Measurements from ENCODE around the gene ATXN7L2. TPM values are rescaled to one million over a fixed set of nuclear protein-coding genes. Genes with fewer than 3 reads are reported as not detected.
"Not testable (repeated sequence)": the region's sequence is repeated elsewhere in the genome, so short reads cannot be mapped to it uniquely, and the experiment has no call there.

The ATXN7L2 gene
- total RNA-seq (2014; rRNA removed; shearing (Covaris generic)) = 1.0 and 1.9 TPM in 2 replicates

DNA sequence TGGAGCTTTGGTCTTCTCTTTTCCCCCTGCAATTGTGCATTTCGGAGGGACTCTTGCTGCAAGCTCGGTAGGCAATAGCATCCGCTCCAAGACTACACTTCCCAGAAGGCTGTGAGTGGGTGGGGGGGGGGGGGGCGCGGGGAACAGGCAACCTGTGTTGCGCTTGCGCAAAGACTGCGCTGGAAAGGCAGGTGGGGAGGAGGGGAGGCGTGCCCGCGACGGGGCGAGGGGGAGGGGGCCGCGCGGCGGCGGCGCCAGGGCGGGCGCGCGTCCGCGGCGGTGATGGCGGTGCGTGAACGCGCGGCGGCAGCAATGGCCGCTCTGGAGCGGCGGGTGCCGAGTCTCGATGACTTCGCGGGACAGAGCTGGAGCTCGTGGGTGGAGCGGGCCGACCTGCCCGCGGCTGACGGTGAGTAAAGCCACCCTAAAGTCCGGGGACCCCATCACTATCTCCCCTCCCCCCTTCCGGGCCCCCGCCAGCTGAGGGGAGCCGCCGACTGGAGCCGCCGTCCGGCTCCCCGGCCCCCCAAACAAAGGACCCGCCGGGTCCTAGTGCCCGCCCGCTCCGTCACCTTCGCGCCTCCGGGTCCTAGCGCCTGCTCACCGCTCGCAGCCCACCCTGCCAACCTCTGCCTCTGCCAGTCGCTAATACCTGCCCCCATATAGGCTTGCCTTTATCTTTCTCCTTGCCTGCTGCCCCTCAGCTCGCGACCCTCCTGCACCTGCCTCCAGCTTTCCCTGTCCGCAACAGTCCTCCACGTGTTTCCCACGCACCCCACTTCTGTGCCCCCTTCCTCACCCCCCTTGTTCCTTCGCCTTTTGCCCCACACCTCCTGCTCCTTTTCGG is at the start of gene ATXN7L2:
Gene ATXN7L2, plus strand, starts transcription at position 234 of the 847 bp plus-strand sequence. Its CDS starts 49 bp downstream, at position 283.
- peak; percentile 84 for DNase-seq (ENCODE audit: low spot score)

DNA sequence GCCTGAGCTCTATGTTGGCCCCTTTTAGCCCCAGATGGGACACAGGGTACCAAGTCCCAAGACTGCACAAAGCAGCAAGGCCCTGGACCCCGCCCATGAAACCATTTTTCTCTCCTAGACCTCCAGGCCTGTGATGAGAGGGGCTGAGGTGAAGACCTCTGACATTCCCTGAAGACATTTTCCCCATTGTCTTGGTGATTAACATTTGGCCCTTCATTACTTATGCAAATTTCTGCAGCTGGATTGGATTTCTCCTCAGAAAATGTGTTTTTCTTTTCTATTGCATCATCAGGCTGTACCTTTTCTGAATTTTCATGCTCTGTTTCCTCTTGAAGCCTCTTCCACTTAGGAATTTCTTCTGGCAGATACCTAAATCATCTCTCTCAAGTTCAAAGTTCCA is 49.2 kb upstream of the ATXN7L2 start:
- DNase-seq (ENCODE audit: low spot score) = no peak

- peak; percentile 50 for DNase-seq (ENCODE audit: low spot score)
Observed at GRCh38 chr1:109438798-109439297, 44.9 kb upstream of the ATXN7L2 start.

DNA sequence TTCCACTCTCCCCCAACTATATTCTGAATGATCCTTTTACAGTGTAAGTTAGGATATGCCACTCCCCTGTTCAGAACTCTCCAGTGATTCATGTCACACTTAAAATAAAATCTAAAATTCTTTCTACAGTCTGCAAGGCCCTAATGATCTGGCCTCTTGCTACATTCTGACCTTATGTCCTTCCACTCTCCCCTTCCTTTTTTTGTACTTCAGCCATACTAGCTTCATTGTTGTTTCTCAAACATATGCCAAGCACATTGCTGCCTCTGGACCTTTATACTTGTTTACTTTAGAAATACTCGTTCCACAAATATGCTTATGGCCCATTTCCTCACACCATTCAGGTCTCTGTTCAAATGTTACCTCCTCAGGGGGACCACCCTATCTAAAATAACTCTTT is 42.6 kb upstream of the ATXN7L2 start:
- no peak for DNase-seq (ENCODE audit: low spot score)

DNA sequence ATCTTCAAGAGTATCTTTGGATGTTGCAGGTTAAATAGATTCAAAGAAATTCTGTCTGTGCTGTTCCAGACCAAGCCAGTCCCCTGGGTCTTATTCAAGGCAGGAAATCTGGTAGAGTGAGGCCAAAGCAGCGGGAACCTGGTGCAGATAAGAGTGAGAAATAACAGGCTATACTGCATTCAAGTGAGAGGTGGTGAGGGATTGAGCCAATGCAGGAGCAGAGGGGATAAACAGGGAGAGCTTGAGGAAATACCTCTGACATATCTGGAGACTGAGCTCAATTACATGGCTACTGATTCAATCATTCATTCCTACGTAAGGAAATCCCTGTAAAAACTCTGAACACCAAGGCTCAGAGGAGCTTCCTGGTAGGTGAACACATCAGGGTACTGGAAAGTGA is 40.2 kb upstream of the ATXN7L2 start:
- DNase-seq (ENCODE audit: low spot score) = no peak

DNA sequence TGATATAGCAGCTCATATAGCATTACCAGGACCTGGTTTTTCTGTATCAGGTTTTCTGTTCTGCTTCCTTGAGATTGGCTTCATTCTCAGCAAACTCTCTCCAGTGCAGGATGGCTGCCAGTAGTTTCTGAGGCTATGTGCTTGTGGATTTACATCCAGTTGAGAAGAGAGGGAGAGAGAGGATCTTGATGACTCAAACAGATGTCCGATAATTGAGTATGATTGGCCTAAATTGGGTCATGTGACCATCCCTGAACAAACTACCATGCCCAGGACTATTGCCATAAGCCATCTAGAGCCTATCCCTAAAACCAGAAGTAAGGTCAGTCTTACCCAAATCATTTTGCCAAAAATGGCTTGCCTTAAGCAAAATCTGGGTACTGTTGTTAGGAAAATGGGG is 39.4 kb upstream of the ATXN7L2 start:
- no peak for DNase-seq (ENCODE audit: low spot score)

DNA sequence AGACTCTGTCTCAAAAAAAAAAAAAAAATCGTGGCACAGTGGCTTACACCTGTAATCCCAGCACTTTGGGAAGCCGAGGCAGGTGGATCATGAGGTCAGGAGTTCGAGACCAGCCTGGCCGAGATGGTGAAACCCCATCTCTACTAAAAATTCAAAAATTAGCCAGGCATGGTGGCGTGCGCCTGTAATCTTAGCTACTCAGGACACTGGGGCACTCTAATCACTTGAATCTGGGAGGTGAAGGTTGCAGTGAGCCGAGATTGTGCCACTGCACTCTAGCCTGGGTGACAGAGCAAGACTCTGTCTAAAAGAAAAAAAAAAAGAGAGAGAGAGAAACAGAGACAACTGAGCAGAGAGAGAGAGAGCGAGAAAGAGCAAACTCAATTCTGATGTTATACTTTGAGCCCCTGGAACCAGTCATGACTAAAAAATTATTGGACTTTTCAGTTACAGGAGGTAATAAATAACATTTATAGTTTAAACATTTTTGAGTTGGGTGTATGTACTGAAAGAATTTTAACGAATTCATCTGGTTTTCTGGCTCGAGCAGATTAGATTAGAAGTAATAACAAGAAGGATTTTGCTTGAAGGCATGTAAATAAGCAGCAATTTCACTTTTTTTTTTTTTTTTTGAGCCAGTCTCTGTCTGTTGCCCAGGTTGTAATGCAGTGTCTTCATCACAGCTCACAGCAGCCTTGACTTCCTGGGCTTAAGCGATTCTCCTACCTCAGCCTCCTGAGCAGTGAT is 37.6 kb upstream of the ATXN7L2 start:
- not testable (repeated sequence) for DNase-seq (ENCODE audit: low spot score)

DNA sequence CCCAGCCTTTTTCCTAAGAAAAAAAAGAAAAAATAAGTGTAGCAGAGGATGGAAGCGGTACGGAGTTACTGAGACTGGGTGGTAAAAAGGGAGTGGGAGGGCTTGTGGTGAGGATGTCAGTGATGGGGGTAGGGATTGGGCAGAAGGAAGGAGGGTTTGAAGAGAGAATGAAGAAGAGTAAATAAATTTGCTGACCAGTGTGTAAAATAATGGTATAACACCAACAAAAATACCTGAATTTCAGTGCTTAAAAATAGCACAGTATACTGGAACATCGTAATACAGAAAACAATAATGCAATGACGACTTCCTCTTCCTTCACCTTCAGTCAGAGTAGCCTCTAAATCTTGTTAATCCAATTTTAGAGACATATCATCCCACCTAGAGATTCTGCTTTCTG is 36.2 kb upstream of the ATXN7L2 start:
- no peak for DNase-seq (ENCODE audit: low spot score)

- DNase-seq (ENCODE audit: low spot score) = no peak
Observed at GRCh38 chr1:109454497-109455133, 29.1 kb upstream of the ATXN7L2 start.

- no peak for DNase-seq (ENCODE audit: low spot score)
Observed at GRCh38 chr1:109457819-109458218, 25.9 kb upstream of the ATXN7L2 start.

DNA sequence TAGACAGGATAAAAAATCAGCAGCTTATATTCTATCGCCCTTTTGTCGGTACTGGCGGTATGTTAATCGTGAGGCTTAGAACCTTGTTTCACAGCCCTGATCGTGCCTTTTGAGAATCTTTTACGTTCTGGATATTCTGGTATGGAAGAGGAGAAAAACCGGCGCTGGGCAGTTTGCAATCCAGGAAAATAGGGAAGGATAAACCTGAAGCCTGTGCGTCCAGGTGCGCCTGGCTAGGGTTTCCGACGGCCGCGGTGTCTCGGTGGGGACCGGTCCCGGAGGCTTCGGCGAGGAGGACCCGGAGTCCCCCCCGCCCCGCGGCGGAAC is 17.6 kb upstream of the ATXN7L2 start:
- DNase-seq (ENCODE audit: low spot score) = no peak

GRCh38 chr1:109466452-109467300 is 17.0 kb upstream of the ATXN7L2 start, which contains the start of gene SYPL2:
TSS of gene SYPL2 (plus strand) at chr1:109466546. CDS start at chr1:109466844, 298 bp downstream.
- no peak for DNase-seq (ENCODE audit: low spot score)

DNA sequence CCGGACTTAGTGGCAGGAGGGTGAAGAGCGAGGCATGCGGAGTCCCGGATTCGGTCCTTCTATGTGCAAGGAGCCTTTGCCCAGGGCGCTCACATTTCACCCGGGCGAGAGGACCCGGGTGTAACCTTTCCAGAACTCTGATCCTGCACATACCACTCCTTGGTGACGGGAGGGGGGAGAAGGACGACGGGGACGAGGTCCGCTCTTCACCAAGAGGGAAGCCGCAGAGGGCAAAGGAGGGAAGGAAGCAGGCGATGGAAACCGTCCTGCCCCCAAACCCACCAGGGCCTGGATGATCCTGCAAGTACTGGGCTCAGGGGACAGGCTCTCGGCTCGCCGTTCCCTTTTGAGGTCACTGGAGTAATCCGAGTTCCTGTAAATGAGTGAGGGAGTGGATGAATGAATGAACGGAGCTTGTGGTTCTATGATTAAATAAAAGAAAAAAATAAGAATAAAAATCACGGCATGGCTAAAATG is 16.4 kb upstream of the ATXN7L2 start:
- DNase-seq (ENCODE audit: low spot score) = no peak

DNA sequence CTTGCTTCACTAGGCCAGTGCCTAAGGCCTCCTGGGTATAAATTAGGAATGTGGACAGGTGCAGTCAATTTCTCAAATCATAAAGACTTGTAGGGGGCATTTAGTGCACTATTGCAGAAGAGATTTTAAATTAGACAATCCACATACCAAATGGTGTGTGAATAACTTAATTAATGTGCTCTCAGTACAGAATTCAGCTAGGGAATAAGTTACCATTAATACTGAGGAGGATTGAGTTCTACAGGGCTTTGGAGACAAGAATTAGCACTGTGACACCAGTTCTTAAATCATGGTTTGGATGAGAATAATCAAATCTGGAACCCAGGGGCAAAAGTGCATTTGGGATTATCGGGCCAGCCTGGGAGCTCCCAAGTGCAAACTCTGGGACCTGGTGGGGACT is 15.6 kb upstream of the ATXN7L2 start:
- no peak for DNase-seq (ENCODE audit: low spot score)

DNA sequence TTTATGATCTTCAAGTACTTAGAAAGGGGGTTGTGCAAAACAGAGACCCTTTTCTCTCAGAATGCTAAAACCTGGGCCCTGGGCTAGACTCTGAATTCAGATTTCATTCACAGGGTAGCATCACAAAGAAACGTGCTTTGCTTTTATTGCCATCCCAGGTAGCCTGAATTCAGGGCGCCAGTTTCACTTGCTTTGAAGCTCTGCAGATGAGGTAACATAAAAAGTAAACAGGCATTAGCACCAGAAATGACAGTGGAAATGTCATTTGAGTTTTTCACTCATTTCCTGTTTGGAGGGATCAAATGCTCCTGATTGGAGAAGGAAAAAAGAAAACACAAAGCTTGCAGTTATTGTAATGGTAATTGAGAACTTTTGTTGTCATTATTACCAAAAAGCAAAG is 14.8 kb upstream of the ATXN7L2 start:
- no peak for DNase-seq (ENCODE audit: low spot score)

GRCh38 chr1:109470245-109470644 is 13.5 kb upstream of the ATXN7L2 start:
- DNase-seq (ENCODE audit: low spot score) = no peak

DNA sequence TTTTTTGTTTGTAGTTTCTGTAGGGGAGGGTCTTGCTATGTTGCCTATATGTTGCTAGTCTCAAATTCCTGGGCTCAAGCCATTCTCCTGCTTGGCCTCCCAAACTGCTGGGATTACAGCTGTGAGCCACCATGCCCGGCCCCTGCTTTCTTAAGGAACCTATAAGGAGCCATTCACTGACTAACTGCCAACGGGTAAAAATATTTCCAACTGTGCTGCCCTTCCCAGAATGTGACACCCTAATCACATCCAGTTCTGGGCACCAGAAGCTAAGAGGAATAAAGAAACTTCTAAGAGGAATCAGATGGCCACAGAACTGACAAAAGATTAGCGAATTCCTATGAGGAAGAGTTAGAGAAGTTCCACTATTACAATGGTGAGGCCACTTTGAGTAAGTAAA is 10.9 kb upstream of the ATXN7L2 start:
- DNase-seq (ENCODE audit: low spot score) = no peak

DNA sequence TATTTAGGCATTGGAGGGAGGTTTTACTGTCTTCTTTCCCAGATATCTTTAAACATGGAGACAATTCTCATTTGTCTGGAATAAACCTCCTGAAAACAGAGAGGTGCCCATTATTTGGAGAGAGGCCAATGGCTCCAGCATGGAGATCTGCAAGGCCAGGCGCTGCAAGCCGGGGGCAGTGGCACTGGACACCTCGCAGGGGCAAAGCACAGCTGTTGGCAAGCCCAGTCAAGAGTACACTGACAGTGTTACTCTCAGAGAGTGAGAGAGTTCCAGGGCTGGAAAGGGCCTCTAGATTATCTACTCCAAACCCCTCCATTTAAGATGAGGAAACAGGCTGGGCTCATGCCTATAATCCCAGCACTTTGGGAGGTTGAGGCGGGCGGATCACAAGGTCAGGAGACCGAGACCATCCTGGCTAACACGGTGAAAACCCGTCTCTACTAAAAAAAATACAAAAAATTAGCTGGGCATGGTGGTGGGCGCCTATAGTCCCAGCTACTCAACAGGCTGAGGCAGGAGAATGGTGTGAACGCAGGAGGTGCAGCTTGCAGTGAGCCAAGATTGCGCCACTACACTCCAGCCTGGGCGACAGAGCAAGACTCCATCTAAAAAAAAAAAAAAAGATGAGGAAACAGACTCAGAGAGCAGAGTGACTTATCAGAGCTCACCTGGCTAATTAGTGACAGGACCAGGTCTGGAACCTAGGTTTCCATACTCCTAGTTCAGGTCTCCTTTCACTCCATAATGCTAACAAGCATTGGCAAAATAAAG is 10.2 kb upstream of the ATXN7L2 start:
- not testable (repeated sequence) for DNase-seq (ENCODE audit: low spot score)

GRCh38 chr1:109474697-109475096 is 9.0 kb upstream of the ATXN7L2 start:
- DNase-seq (ENCODE audit: low spot score) = no peak

DNA sequence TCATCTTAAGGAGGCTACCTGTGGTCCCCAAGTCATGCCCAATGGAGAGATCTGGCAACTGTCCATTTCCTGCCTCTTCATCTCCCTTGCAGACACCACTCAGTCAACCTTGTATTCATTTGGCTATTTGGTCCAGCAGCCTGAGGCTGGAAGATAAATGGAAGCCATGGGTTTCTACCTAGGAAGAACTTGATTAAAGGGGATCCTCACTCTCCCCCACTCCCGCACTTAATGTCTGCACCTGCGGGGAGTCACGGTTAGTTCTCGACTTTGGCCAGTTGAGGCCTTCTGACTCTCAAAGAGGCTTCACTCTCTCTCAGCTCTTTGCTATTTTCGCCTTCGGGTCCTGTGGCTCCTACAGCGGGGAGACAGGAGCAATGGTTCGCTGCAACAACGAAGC is 8.4 kb upstream of the ATXN7L2 start:
- no peak for DNase-seq (ENCODE audit: low spot score)

All from H4 (cell line).